MG63 (cell line): ENCODE results near the gene MORF4L2. TPM values are rescaled to one million over a fixed set of nuclear protein-coding genes. Genes with fewer than 3 reads are reported as not detected.

Experiments
- total RNA-seq: library from RNA; depleted of rRNA; stranded (reverse); fragments of >200 nt; shearing (Covaris generic); gene quantifications from 2 replicates; pipeline ENCODE4 v1.2.3, GENCODE V29; 2014; ENCODE audit warnings: low replicate concordance; rRNA removed

The MORF4L2 gene
- total RNA-seq, 1 experiment from 2014 or later, result 919 TPM

Other genes with a start within 250 kb of the MORF4L2 start
- not detected in 2 replicates for gene RAB40A, start 167.2 kb downstream of the MORF4L2 start, total RNA-seq
- gene TCEAL4, start 101.2 kb downstream of the MORF4L2 start, total RNA-seq, result 12.9 and 22.8 TPM in 2 replicates
- 1.0 TPM in 1 of 2 replicates, not detected in the other for gene TCEAL3, start 78.7 kb downstream of the MORF4L2 start, total RNA-seq
- 25.0 and 63.8 TPM in 2 replicates for gene TCEAL1, start 57.7 kb downstream of the MORF4L2 start, total RNA-seq
- not detected in 2 replicates for gene TMEM31, start 24.2 kb upstream of the MORF4L2 start, total RNA-seq
- not detected in 2 replicates for gene PLP1, start 90.1 kb upstream of the MORF4L2 start, total RNA-seq
- gene RAB9B, start 145.6 kb upstream of the MORF4L2 start, total RNA-seq, result 0.15 and 0.26 TPM in 2 replicates